Ectodermal cell (in vitro differentiated cells): ENCODE measurements around the gene RBFA.

Source experiments
- H3K27ac ChIP-seq: 2 replicates; pipeline ENCODE4 v1.7.0; 2013; ENCODE audit warnings: mild to moderate bottlenecking, low read depth, low read length; ENCODE audit not compliant: insufficient read depth, poor library complexity, severe bottlenecking
- H3K27me3 ChIP-seq: 2 replicates; pipeline ENCODE4 v1.7.0; 2013; ENCODE audit warnings: mild to moderate bottlenecking, low read length; ENCODE audit not compliant: insufficient read depth, control insufficient read depth, poor library complexity, severe bottlenecking
- H3K36me3 ChIP-seq: one replicate; pipeline ENCODE4 v1.7.0; 2013; ENCODE audit warnings: low read length; ENCODE audit not compliant: control insufficient read depth, insufficient read depth
- H3K4me1 ChIP-seq: one replicate; pipeline ENCODE4 v1.7.0; 2013; ENCODE audit warnings: low read length; ENCODE audit not compliant: control insufficient read depth, insufficient read depth
- H3K4me3 ChIP-seq: 2 replicates; pipeline ENCODE4 v1.7.0; 2013; ENCODE audit warnings: low read depth, low read length, control low read depth; ENCODE audit not compliant: insufficient read depth
- H3K9me3 ChIP-seq: 2 replicates; pipeline ENCODE4 v1.7.0; 2013; ENCODE audit warnings: mild to moderate bottlenecking, low read length, moderate library complexity; ENCODE audit not compliant: control insufficient read depth
- WGBS, 2 experiments: methylation state at CpG; one replicate each; pipeline ENCODE4 v1.1.7; 2013; ENCODE audit warnings: missing lambda C conversion rate in 2 of 2; 5-methylcytosine and 5-hydroxymethylcytosine counted together

RBFA gene

GRCh38 chr18:80068571-80069272 lies 34.5 kb downstream of the RBFA start:
- Histone ChIP-seq H3K27me3 (no peaks in the 10 kb centered on the region), H3K27ac (no peak overlapping the region), H3K4me1 (no peaks in the 10 kb centered on the region), H3K4me3 (no peak overlapping the region), H3K9me3 (no peaks in the 10 kb centered on the region), H3K36me3 (no peaks in the 10 kb centered on the region)
- WGBS, 2 experiments = 84 to 91% methylated on average over 8 to 10 of the region's 10 CpGs

GRCh38 chr18:80070825-80071224 lies 36.6 kb downstream of the RBFA start:
- WGBS, 2 experiments = 89 to 94% methylated on average over 4 of the region's 4 CpGs
- no peaks in the 10 kb centered on the region for H3K36me3 ChIP-seq
- H3K4me3 ChIP-seq = no peak overlapping the region
- H3K4me1 ChIP-seq = no peaks in the 10 kb centered on the region
- no peaks in the 10 kb centered on the region for H3K27me3 ChIP-seq
- no peak overlapping the region for H3K27ac ChIP-seq
- no peaks in the 10 kb centered on the region for H3K9me3 ChIP-seq

DNA sequence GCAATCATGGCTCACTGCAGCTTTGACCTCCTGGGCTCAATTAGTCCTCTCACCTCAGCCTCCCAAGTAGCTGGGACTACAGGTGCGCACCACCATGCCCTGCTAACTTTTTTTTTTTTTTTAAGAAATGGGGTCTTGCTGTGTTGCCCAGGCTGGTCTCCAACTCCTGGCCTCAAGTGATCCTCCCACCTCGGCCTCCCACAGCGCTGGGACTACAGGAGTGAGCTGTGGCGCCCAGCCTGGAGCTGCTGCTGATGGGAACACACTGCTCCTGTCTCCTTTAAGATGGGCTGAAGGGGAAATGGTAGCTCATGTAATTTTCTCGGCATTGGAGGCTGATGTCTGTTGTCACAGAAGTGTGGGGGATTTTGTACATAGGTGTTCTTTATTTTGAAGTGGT lies 39.9 kb downstream of the RBFA start:
- Histone ChIP-seq H3K36me3 (no peaks in the 10 kb centered on the region), H3K27ac (no peak overlapping the region), H3K9me3 (no peaks in the 10 kb centered on the region), H3K4me3 (no peak overlapping the region), H3K4me1 (no peaks in the 10 kb centered on the region), H3K27me3 (no peaks in the 10 kb centered on the region)
- 95% methylated on average over 5 of the region's 5 CpGs for WGBS, 2 experiments

DNA sequence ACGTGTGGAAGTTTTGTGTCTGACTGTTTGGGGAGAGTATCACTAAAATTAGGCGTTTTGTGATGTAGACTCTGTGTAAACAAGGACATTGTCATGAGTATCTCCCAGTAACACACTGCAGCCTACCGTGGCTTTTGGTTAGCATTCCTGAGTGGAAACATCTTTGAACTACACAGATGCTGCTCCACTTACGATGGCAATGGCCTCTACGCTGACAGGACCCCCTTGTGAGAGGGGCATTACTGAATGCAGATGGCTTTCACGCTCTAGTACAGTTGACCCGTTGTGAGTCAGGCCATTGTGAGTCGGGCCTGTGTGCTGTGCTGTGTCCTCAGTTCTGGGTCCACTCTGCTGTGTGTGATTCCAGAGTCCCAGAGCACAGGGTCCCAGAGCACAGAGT lies 40.5 kb downstream of the RBFA start:
- H3K27ac ChIP-seq = no peak overlapping the region
- no peaks in the 10 kb centered on the region for H3K4me1 ChIP-seq
- no peak overlapping the region for H3K4me3 ChIP-seq
- H3K27me3 ChIP-seq = no peaks in the 10 kb centered on the region
- H3K36me3 ChIP-seq = no peaks in the 10 kb centered on the region
- no peaks in the 10 kb centered on the region for H3K9me3 ChIP-seq
- 67 to 71% methylated on average over 8 of the region's 8 CpGs for WGBS, 2 experiments

- no peaks in the 10 kb centered on the region for H3K9me3 ChIP-seq
- no peak overlapping the region for H3K4me3 ChIP-seq
- H3K4me1 ChIP-seq = no peaks in the 10 kb centered on the region
- H3K36me3 ChIP-seq = no peaks in the 10 kb centered on the region
- whole genome bisulfite sequencing, 2 experiments = 92 to 95% methylated on average over 7 of the region's 7 CpGs
- no peak overlapping the region for H3K27ac ChIP-seq
- no peaks in the 10 kb centered on the region for H3K27me3 ChIP-seq
These were observed 41.7 kb downstream of the RBFA start for GRCh38 chr18:80075940-80076339.

DNA sequence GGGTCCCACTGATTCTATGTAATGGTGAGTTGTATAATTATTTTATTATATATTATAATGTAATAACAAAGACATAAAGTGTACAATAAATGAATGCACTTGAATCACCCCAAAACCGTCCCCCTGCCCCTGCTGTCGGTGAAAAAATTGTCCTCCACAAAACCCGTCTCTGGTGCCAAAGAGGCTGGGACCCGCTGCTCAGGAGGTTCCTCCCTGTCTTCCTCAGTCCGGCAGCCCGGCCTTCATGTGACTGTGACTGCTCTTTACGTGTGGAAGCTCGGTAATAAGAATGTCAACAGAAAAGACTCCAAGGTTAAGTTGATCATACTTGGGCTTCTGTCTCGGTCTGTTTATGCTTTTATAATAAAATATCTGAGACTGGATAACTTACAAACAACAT lies 42.1 kb downstream of the RBFA start:
- H3K27me3 ChIP-seq = no peaks in the 10 kb centered on the region
- H3K4me3 ChIP-seq = no peak overlapping the region
- H3K27ac ChIP-seq = no peak overlapping the region
- H3K9me3 ChIP-seq = no peaks in the 10 kb centered on the region
- H3K36me3 ChIP-seq = no peaks in the 10 kb centered on the region
- no peaks in the 10 kb centered on the region for H3K4me1 ChIP-seq
- WGBS, 2 experiments = 95% methylated on average over 8 to 9 of the region's 9 CpGs

DNA sequence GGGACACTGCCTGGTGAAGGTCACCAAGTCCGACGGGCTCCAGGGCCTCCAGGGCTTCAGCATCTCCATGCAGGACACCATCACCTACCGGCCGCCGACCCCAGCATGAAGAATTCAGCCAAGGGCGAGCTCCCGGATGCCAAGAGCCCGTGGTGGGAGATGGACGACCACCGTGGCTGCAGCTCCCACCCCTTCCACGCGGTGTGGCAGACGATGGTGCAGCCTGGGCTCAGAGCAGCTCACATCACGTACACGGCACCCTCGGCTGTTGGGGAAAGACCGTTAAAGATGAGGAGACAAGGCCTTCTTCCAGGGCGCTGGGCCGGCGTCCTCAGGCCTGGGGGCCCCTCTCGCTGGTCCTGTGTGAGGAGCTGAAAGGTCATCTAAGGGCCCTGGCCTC lies 43.6 kb downstream of the RBFA start:
- no peaks in the 10 kb centered on the region for H3K27me3 ChIP-seq
- no peak overlapping the region for H3K27ac ChIP-seq
- H3K4me3 ChIP-seq = no peak overlapping the region
- no peaks in the 10 kb centered on the region for H3K4me1 ChIP-seq
- WGBS, 2 experiments = 96% methylated on average over 21 of the region's 21 CpGs
- no peaks in the 10 kb centered on the region for H3K9me3 ChIP-seq
- H3K36me3 ChIP-seq = no peaks in the 10 kb centered on the region
